NCI-H1694 treated with DMSO at 0.1 percent for 48 hours (cell line): ENCODE results near the gene WDR11.

ENCODE experiments used
- DNase-seq: peaks from one replicate; lab custom pipeline; 2025; lab: John Stamatoyannopoulos, UW

Gene WDR11

GRCh38 chr10:120944586-120945125 lies 93.5 kb downstream of the WDR11 start:
- no peak for DNase-seq

- DNase-seq: no peak
Observed at GRCh38 chr10:120945182-120945581, 94.0 kb downstream of the WDR11 start.

DNA sequence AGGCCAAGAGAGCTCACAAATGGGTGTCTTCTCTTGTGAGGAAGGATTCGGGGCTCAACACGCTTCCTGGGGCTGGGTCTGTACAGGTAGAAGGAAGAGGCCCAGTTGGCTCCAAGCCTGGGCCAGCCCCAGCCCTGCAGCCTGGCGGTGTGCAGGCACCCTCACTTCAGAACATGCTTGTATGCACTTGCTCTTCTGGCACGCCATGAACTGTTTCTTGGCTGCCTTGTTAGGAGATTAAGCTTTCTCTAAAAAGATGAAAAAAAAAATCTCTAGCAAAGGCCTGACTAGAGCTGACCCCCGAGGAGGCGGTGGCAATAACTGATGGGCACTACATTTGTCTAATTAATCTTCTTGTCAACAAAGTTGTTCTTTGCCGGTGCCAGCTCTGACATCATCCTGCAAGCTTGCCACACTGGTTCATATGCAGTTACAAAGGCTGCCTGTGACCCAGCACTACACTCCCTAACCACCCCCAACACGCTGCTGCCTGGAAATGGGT lies 94.7 kb downstream of the WDR11 start:
- DNase-seq: no peak

DNA sequence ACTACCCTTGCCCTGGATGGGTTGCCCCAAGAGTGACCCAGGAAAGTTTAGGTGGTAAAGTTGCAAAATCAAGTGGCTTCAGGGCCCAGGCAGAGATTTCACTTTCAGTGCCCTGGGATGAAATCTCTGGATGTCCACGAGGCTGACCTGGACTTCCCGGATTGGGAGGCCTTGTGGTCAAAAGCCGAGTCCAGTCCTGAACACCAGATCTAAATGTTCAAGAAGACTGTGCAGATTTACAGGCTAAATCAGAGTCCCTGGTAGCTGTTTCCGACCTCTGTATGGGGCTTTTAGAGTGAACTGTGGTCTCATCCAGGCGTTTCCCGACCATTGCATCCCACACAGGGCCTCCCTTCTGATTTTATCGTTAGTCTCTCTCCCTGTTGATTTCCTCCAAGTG lies 95.3 kb downstream of the WDR11 start:
- DNase-seq: no peak

DNA sequence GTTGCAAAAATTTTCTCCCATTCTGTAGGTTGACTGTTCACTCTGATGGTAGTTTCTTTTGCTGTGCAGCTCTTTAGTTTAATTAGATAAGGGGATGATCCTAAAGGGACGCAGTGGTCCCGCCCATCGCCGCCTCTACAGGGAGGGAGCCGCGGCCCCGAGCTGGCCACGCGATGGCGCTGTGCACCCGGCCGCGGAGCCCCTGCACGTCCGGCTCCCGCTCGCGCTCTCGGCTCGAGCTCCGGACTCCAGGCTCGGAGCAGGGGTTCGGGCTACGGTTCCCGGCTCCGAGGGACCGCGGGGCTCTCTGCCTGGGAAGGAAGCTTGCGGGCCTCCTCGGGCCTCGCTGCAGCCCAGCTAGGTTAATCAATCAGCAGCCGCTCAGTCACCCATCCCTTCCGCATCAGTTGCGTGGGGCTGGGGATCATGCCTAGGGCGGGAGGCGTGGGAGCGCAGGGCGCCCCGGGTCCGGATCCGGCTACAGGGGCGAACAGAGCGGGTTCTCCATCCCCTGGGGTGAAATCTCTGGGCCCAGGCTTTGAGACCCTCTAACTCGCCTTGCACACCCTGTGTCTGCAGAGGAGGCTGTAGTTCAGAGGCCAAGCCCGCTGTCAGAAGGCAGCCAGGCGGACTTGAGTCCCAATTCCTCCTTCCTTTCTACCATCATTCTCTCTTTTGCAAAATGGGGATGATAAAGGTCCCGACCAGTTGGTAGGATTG lies 97.9 kb downstream of the WDR11 start:
- DNase-seq: no peak

- no peak for DNase-seq
Observed at GRCh38 chr10:120949609-120950031, 98.5 kb downstream of the WDR11 start.

DNA sequence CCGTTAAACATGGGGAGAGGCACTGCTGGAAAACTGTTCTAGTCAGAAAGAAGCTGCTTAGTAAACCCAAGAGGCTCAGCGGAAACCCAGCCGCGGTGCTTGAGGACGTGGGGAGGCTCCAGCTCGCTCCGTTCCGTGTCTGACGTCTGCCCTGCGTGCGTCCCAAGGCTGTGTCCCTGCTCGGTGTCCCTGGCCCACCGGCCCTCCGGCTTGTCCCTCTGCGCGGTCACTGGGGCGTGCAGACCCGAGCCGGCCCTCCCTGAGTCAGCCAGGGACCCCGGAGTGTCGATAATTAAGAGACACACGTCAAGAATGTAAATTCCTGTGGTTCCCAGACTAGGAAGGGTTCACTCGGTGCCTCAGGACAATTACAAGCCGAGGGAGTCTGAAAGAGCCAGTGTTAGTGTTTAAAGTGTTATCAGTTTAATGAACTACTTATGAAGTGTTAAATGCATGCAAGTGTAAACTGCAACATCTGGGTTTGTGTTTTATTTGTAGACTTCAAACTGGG lies 98.9 kb downstream of the WDR11 start:
- DNase-seq: no peak

DNA sequence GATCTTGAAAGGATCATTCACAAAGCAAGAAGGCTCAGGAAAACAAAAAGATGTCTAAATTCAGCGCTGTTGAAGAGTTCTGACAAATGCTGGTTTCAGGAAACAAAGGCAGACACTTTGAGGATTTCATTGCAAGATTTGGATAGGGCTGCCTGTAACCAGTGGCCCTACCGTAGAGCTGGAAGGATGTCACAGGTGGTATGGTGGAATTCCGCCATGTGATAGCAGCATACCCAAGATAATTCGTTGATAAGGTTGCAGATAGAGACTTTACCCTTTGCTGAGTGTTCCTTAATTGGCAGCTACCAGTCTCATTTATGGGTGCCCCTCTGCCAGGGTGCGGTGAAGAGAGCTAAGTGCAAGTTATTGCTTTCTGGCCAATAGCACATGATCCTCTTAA lies 100.1 kb downstream of the WDR11 start:
- DNase-seq: no peak

DNA sequence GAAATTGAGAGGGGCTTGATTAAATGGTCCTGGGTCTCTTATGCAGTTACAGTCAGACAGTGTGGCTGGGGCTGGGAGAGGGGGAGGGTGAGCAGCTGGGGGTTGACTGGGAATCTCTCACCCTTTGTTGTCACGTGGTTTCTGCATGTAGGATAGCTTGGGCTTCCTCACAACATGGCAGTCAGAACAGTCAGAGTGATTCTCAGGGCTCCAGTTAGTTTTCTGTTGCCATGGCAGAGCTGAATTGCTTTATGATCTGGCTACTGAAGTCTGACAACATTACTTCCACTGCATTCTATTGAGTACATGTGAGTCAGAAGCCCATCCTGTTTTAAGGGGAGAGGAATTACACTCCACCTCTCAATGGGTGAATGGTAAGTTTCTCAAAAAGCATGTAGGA lies 102.7 kb downstream of the WDR11 start:
- DNase-seq: no peak
